IgD-negative memory B cell (primary cell): ENCODE data around the gene GRIK3. TPM values are rescaled to one million over a fixed set of nuclear protein-coding genes. Genes with fewer than 3 reads are reported as not detected.
"Not testable (repeated sequence)": the region's sequence is repeated elsewhere in the genome, so short reads cannot be mapped to it uniquely, and the experiment has no call there.

Experiments
- H3K27ac Mint-ChIP-seq, 3 donors: one replicate each; pipeline ENCODE4 v1.8.0; 2020 to 2022; ENCODE audit warnings: mild to moderate bottlenecking in 3 of 3, mixed read lengths in 3 of 3, moderate library complexity in 1 of 3
- H3K27me3 Mint-ChIP-seq: one replicate; pipeline ENCODE4 v1.8.0; 2021; ENCODE audit warnings: mixed read lengths
- H3K36me3 Mint-ChIP-seq: one replicate; pipeline ENCODE4 v1.8.0; 2020; ENCODE audit warnings: mild to moderate bottlenecking, mixed read lengths
- H3K4me1 Mint-ChIP-seq, 3 donors: one replicate each; pipeline ENCODE4 v1.8.0; 2020 to 2022; ENCODE audit warnings: mixed read lengths in 3 of 3, mild to moderate bottlenecking in 1 of 3
- H3K4me3 Mint-ChIP-seq, 4 donors: one replicate each; pipeline ENCODE4 v1.8.0; 2020 to 2022; ENCODE audit warnings: mild to moderate bottlenecking in 4 of 4, mixed read lengths in 4 of 4, moderate library complexity in 3 of 4
- H3K9me3 Mint-ChIP-seq, 3 donors: one replicate each; pipeline ENCODE4 v1.8.0; 2020 to 2021; ENCODE audit warnings: mixed read lengths in 3 of 3, mild to moderate bottlenecking in 1 of 3
- polyA plus RNA-seq: library from polyadenylated mRNA; unstranded; fragments of 300-500 nt; fragmentation: Illumina TruSeq; gene quantifications from one replicate; pipeline ENCODE4 v1.2.3, GENCODE V29; 2021

GRIK3 gene
- polyA plus RNA-seq, 1 donor from 2014 or later = 0.56 TPM

DNA sequence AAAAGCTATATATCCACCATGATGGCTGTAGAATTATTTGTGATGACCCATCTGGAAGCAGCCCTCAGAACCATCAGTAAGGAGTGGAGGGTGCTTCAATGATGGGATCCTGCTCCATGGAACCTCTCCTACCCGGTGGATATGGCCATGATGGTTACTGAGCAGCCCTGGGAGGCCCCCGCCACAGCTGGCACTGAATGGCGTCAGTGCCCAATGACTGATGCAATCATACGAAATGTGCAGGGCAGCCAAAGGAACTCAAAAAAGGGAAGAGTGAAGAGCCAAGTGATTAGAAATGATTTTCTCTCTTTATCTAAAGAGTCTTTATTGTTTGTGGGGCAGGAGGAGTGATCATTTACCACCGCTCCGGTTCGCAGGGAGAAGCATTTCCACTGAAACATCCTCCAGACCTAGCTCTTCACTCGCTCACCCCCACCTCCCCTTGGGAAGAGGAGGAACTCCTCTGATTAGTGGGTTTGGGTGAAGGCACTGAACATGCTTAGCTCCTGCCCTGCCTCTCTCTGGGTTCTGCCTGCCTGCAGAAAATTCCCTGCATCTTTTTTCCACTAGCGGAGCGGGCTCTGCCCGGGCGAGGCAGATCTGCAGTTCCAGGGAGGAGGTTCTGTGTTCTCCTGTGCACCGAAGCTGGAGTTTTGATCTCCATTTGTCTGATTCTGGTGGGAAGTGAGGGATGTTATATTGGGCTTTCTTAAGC is 260.3 kb downstream of the GRIK3 start:
- Mint-ChIP-seq H3K27ac (no peak overlapping the region), H3K9me3 (no peaks in the 10 kb centered on the region), H3K4me1 (peaks cover 0 to 2% (median 0%) of the 10 kb centered on the region in 3 donors), H3K36me3 (peaks cover 4% of the 10 kb centered on the region), H3K4me3 (peak overlapping the region in 1 of 4 donors; percentile 39), H3K27me3 (peaks cover 25% of the 10 kb centered on the region)

DNA sequence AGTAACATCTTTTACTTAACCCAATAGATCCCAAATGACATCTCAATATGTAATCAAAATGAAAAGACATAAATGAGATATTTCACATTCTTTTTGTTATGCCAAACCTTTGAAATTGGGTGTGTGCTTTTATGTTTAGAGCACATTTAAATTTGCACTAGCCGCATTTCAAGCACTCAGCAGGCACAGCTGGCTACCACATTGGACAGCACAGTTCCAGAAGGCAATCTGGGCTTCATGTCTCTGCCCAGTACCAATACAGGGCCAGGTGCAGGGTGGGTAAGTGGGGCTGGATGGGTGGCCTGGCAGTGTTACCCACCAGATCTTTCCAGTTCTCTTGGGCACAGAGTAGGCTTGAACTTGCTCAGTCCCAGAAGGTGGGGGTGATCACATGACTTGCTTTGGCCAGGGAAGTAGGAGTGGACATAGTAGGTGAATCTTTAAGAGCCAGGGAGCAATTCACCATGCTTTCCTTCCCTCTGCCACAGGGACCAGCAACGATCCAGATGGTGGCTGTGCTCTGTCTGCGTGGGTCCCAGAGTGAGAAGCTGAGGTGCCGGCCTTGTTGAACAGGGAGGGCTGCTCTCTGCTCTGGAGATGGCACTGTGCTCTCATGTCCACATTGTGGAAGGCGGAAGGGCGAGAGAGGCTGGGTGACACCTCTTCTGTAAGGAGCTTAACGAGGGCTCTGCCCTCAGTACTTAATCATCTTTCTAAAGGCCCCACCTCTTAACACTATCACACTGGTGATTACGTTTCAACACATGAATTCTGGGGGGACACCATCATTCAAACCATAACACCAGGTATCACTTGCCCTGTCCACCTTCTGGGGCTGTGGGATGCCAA is 261.4 kb downstream of the GRIK3 start:
- Mint-ChIP-seq H3K4me3 (no peak overlapping the region), H3K27me3 (peaks cover 28% of the 10 kb centered on the region), H3K4me1 (peaks cover 0 to 2% (median 0%) of the 10 kb centered on the region in 3 donors), H3K9me3 (no peaks in the 10 kb centered on the region), H3K36me3 (peaks cover 4% of the 10 kb centered on the region), H3K27ac (no peak overlapping the region)

DNA sequence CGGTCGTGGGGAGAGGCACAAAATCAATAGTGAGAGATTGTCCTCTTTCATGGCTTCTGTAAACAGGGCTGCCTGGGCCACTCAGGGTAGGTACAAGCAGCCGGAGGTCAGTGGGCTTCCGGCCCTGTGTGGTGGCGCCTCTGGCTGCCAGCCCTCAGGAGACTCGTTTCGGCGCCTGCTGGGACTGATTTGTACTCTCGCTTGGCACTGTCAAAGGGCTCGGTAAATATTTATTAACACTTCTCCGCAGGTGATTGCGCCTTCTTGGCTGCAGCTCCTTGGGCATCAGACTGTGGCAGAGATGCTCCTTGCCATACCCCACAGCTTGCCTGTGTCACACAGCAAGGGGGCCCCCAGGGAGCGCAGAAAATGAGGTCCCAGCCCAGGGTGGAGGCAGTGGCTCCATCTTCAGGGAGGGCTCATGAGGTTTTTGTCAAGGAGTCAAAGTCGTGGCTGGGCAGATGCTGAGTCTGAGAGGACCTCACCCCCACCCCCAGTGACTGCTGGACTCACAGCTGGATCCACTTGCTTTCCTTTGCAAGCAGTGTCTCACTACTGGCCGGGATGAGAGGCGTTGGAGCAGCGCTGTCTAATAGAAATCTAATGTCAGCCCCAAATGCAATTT is 262.5 kb downstream of the GRIK3 start:
- Mint-ChIP-seq H3K4me1 (peaks cover 0 to 2% (median 0%) of the 10 kb centered on the region in 3 donors), H3K27ac (no peak overlapping the region), H3K9me3 (no peaks in the 10 kb centered on the region), H3K27me3 (peaks cover 28% of the 10 kb centered on the region), H3K4me3 (no peak overlapping the region), H3K36me3 (peaks cover 4% of the 10 kb centered on the region)

DNA sequence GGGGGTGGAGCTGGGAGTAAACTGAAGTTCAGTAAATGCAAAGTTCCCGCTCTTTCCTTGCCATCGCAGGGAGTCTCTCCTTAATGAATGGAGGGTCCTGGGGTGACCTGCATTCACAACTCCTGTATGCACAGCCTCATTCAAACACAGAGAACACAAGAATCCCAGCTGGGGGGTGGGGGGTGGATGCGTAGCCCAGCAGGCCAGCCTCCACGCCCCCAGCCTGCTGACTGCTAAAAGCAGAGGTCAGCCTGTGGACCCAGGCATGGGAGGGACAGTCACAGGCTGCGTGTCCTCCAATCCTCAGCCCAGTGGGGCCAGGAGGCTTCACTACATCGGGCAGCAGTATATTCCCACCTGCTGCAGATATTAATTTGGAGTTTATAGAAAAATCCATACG is 263.1 kb downstream of the GRIK3 start:
- peaks cover 25% of the 10 kb centered on the region for H3K27me3 Mint-ChIP-seq

DNA sequence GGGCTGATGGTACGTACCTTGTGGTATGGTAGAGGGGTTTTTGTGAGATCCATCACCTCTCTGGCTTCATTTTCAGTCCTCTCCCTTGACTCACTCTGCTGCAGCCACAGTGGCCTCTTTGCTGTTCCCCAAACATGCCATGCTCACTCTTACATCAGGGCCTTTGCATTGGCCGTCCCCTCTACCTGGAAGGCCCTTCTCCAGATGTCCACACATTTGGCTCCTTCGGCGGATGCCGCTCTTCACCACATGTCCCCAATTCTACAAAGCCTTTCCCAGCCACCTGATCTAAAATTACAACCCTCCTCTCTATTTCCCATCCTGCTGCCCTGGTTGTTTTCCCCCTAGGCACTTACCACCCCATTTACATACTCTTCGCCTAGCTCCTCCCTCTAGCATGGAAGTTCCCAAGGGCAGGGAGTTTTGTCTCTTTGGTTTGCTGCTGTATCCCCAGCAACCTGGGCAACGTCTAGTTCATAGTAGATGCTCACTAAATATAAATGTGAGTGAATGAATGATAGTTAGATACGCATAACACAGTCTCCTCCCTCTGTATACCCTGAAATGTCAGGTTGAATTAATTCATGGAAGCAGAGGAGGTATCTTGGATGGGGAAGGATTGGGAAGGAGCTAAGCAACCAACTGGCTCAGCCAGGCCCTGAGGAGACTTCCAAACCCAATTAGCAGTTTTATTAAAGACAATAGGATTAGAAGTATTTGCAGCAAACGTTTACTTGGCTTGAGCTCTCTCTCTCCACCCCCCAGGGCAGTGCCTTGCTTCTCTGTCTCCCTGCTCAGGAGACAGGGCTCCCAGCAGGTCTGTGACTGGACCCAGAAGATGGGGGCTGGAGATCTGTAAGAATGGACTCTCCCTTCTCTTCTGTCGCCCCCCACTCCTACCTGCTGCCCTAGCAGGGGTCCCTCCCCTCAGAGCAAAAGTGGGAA is 264.2 kb downstream of the GRIK3 start:
- peaks cover 20% of the 10 kb centered on the region for H3K27me3 Mint-ChIP-seq
- no peaks in the 10 kb centered on the region for H3K9me3 Mint-ChIP-seq
- H3K4me1 Mint-ChIP-seq = no peaks in the 10 kb centered on the region
- H3K36me3 Mint-ChIP-seq = no peaks in the 10 kb centered on the region
- H3K27ac Mint-ChIP-seq = no peak overlapping the region
- no peak overlapping the region for H3K4me3 Mint-ChIP-seq

More for the DNA sequence above, 263.1 kb downstream of the GRIK3 start:
- Mint-ChIP-seq H3K4me3 (no peak overlapping the region), H3K4me1 (no peaks in the 10 kb centered on the region), H3K27ac (no peak overlapping the region), H3K36me3 (peaks cover 1% of the 10 kb centered on the region), H3K9me3 (no peaks in the 10 kb centered on the region)

DNA sequence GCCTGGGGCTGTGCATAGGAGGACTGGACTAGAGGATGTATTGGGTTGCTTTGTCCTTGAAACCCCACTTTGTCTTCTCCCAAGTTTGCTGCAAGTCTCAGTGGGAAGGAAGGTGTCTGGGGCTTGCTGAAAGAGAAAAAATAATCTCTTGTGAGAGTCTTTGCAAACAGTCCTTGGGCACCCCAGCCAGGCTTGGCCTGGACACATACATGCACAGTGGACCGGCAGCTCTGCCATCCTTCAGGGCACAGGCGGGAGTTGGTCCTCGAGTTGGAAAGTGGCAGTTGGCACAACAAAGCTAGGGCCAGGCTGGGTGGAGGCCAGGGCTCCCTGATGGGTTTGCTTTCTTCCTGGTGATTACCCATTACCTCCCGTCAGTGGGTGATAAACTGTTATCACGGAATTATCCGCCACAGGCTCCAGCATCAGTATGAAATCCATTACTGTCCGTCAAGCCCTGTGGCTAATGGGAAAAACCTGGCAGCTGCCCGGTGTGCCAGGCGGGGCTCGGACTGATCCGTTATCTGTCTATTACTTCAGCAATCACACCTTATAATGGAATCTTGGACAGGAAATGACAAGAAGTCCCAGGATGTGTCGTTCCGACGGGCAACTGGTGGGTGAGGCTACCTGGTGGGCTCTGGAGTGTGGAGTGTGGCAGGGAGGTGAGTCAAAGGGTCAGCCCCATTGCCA is 265.7 kb downstream of the GRIK3 start:
- Mint-ChIP-seq H3K4me3 (no peak overlapping the region), H3K9me3 (no peaks in the 10 kb centered on the region), H3K36me3 (no peaks in the 10 kb centered on the region), H3K27me3 (peaks cover 18% of the 10 kb centered on the region), H3K27ac (no peak overlapping the region), H3K4me1 (no peaks in the 10 kb centered on the region)

DNA sequence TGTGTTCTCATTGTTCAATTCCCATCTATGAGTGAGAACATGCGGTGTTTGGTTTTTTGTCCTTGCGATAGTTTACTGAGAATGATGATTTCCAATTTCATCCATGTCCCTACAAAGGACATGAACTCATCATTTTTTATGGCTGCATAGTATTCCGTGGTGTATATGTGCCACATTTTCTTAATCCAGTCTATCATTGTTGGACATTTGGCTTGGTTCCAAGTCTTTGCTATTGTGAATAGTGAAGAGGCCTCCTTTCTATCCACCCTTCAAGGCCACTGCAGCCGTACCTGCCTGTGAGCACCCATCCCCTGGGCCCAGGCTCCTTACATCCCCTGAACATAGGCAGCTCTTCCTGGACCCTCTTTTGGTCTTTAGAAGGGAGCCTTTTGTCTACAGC is 266.9 kb downstream of the GRIK3 start:
- H3K27me3 Mint-ChIP-seq = peaks cover 13% of the 10 kb centered on the region
- H3K4me3 Mint-ChIP-seq = not testable (repeated sequence)

DNA sequence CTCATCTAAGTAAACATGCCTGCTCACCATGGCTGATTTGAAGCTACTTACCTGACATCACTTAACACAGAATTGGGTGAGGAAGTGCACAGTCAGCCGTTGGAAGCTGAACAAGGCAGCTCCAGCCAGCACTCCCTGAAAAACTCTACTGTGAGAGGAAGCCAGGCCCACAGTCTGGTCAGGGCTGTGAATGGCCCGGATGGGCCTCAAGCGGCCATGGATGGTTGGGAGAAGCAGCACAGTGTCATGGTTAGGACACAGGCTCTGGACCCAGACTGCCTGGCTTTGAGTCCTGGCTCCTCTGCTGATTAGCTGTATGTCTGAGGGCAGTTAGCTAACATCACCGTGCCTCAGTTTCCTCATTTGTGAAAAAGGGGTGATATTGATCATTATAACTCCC is 267.8 kb downstream of the GRIK3 start:
- H3K27me3 Mint-ChIP-seq = peaks cover 7% of the 10 kb centered on the region
- no peaks in the 10 kb centered on the region for H3K4me1 Mint-ChIP-seq
- H3K36me3 Mint-ChIP-seq = no peaks in the 10 kb centered on the region
- no peak overlapping the region for H3K4me3 Mint-ChIP-seq
- no peak overlapping the region for H3K27ac Mint-ChIP-seq
- no peaks in the 10 kb centered on the region for H3K9me3 Mint-ChIP-seq

More for the DNA sequence above, 266.9 kb downstream of the GRIK3 start:
- H3K27ac Mint-ChIP-seq, H3K36me3 Mint-ChIP-seq, H3K4me1 Mint-ChIP-seq, H3K9me3 Mint-ChIP-seq: not testable (repeated sequence)

DNA sequence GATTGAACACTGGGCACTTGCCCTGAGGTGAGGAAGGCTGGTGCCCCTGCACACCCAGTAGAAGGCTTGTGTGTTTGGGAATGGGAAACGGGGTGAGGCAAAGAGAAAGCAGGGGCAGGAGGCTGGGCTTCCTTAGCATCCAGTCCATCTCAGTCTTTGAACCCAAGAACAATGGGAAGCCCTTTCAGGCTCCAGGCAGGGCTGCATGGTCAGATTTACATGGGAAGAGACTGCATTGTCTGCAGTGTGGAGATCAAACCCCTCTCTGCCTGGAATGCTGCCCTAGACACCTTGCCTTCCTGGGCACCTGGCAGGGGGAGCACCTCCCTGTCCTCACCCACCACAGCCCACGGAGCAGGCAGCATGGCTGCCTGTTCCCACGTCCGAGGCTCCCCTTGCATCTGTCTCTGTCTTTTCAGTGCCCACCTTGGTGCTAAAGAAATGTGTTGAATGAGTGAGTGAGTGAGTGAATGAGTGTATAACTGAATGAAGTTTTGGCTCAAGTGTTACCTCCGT is 268.5 kb downstream of the GRIK3 start:
- no peaks in the 10 kb centered on the region for H3K4me1 Mint-ChIP-seq
- no peaks in the 10 kb centered on the region for H3K36me3 Mint-ChIP-seq
- no peaks in the 10 kb centered on the region for H3K9me3 Mint-ChIP-seq
- H3K27me3 Mint-ChIP-seq = peaks cover 7% of the 10 kb centered on the region
- H3K4me3 Mint-ChIP-seq = no peak overlapping the region
- no peak overlapping the region for H3K27ac Mint-ChIP-seq

DNA sequence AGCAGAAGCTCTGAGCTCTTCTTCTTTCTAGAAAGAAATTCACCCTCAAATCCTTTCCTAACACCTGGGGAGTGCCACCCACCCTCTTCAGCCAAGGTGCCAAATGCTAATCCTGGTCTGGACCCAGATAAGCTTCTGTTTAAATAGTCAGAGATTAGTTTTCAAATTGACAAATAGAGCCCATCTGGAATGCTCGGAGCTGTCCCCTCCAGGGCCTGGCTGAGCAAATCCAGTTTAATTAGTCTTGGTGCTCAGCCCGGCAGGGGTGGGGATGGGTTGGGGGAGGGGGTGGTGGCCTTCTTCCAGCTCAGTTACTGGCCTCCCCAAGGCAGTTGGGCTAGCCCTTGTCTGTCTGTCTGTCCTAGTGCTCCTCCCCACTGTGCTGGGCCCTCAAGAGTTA is 269.5 kb downstream of the GRIK3 start:
- Mint-ChIP-seq H3K4me1 (no peaks in the 10 kb centered on the region), H3K9me3 (peaks cover 0 to 2% (median 0%) of the 10 kb centered on the region in 3 donors), H3K27ac (no peak overlapping the region), H3K4me3 (no peak overlapping the region), H3K27me3 (peaks cover 5% of the 10 kb centered on the region), H3K36me3 (no peaks in the 10 kb centered on the region)

DNA sequence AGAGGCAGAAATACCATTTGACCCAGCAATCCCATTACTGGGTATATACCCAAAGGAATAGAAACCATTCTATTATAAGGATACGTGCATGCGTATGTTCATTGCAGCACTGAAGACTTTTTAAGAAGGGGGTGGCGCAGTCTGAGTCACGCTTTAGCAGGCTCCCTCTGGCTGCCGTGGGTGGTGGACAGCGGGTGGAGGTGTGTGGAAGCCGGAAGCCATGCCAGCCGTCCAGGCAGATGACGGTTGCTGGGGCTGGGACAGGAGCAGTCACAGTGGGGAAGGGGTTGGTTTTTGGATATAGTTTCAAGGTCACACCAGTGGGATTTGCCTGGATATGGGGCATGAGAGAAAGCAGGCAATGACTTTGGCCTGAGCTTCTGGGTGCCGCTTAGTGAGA is 270.5 kb downstream of the GRIK3 start:
- Mint-ChIP-seq H3K9me3 (peaks cover 0 to 2% (median 0%) of the 10 kb centered on the region in 3 donors), H3K4me1 (no peaks in the 10 kb centered on the region), H3K4me3 (no peak overlapping the region), H3K36me3 (no peaks in the 10 kb centered on the region), H3K27me3 (peaks cover 5% of the 10 kb centered on the region), H3K27ac (no peak overlapping the region)

DNA sequence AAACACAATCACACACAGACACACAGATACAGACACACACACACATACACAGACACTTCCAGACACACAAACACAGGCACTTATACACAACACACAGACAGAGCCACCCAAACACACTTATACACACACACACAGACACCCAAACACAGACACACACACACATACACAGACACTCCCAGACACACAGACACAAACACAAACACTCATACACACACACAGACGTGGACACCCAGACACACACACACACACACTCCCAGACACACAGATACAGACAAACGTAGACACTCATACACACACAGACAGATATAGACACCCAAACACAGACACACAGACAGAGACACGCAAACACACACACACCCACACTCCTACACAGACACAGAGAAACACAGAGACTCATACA is 272.1 kb downstream of the GRIK3 start:
- H3K27me3 Mint-ChIP-seq = peaks cover 2% of the 10 kb centered on the region
- peaks cover 0 to 2% (median 0%) of the 10 kb centered on the region in 3 donors for H3K9me3 Mint-ChIP-seq
- no peaks in the 10 kb centered on the region for H3K4me1 Mint-ChIP-seq
- H3K27ac Mint-ChIP-seq = no peak overlapping the region
- no peak overlapping the region for H3K4me3 Mint-ChIP-seq
- H3K36me3 Mint-ChIP-seq = no peaks in the 10 kb centered on the region

DNA sequence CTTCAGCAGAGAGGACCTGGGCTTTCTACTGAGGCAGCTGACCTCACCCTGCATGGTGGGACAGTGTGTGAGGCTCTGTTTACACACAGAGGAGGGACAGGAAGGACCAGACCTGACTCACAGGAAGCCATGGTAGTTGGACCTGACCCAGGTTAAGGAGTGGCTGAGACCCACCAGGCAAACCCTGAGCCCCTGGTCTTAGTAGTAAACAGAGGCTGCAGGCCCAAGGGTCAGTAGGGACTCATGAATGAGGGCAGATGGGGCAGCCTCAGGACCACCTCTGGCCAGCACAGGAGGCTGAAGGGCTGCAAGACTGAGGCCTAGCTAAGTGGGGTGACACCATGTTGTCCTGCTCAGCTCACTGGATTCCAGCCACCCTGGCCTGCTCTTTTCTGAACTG is 273.2 kb downstream of the GRIK3 start:
- H3K4me1 Mint-ChIP-seq = no peaks in the 10 kb centered on the region
- no peak overlapping the region for H3K4me3 Mint-ChIP-seq
- H3K27ac Mint-ChIP-seq = no peak overlapping the region
- peaks cover 3% of the 10 kb centered on the region for H3K27me3 Mint-ChIP-seq
- no peaks in the 10 kb centered on the region for H3K36me3 Mint-ChIP-seq
- peaks cover 0 to 2% (median 0%) of the 10 kb centered on the region in 3 donors for H3K9me3 Mint-ChIP-seq

DNA sequence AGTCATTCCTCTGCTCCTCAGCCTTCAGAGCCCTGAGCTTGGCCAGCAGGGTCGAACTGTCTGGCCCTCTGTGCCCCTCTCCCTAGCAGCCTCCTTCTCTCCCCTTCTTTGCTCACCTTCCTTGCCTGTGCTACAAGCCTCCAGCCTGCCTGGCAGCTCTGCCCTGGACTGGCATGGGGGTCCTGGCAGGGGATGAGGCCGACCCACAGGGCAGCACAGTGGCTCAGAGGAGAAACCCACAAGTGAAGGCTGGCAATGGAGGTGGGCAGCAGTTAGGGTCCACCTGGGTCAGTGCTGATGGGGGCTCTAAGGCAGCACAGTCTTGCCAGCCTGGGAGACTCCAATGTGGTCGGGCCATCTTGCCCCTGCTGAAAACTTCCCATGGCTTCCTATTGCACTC is 274.2 kb downstream of the GRIK3 start:
- Mint-ChIP-seq H3K27ac (peak overlapping the region in 1 of 3 donors; percentile 28), H3K27me3 (peaks cover 3% of the 10 kb centered on the region), H3K4me1 (no peaks in the 10 kb centered on the region), H3K36me3 (no peaks in the 10 kb centered on the region), H3K4me3 (no peak overlapping the region), H3K9me3 (peaks cover 0 to 2% (median 0%) of the 10 kb centered on the region in 3 donors)
